ENCODE data around the gene MTHFD1L.

DNA sequence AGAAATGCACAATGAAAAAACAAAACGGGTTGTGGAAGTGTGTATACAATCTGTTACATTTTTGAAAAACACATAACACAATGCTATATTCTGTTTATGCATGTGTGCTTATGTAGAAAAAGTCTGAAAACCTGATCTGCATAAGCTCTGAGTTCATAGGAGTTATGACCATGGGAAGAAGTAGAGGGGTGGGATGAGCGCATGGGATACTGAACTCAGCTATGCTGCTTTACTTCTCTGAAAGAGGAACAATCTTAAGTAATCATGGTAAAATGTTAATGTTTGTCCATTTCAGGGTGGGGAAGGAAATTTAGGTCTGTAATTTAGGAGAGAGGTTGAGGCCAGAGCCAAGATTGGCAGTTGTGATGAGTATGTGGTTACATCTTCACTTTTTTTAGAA, 126.8 kb downstream of the MTHFD1L start:
- TF ChIP-seq, protein P1, sequence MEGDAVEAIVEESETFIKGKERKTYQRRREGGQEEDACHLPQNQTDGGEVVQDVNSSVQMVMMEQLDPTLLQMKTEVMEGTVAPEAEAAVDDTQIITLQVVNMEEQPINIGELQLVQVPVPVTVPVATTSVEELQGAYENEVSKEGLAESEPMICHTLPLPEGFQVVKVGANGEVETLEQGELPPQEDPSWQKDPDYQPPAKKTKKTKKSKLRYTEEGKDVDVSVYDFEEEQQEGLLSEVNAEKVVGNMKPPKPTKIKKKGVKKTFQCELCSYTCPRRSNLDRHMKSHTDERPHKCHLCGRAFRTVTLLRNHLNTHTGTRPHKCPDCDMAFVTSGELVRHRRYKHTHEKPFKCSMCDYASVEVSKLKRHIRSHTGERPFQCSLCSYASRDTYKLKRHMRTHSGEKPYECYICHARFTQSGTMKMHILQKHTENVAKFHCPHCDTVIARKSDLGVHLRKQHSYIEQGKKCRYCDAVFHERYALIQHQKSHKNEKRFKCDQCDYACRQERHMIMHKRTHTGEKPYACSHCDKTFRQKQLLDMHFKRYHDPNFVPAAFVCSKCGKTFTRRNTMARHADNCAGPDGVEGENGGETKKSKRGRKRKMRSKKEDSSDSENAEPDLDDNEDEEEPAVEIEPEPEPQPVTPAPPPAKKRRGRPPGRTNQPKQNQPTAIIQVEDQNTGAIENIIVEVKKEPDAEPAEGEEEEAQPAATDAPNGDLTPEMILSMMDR (IDR thresholded peaks at IDR 0.05; ENCODE audit: insufficient read depth, low read depth, low read length), result no peak
- no peak for TF ChIP-seq EZH2 (IDR thresholded peaks at IDR 0.05; ENCODE audit: insufficient read depth, low read length)

Data from astrocyte (in vitro differentiated cells and primary cell).